ENCODE measurements around the gene SAMD9L.

DNA sequence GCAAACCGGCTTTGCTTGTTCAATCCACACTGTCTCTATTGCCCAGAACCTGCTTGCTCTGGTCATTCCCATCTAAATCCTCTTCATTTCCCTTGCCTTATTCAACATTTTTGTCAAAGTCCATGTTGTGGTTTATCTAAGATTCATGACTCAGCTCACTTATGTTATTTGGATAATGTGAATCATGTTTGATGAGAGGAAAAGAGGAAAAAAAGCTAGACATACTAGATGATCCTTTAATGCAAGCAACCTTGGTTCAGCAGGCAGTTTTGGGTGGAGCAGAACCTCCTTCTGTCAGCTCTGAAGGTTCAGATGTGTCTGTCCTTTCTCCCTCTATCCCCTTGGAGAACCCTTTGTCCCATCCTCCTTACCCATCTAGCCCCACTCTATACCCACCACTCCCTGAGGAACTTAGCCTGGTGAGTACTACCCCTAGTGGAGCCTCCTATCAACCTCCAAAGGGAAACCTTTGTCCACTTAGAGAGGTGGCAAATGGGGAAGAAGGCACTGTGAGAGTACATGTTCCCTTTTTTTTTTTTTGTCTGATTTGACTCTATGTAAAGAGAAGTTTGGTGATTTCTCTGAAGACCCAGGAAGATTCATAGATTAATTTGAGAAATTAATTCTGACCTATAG lies 2.1 kb upstream of the SAMD9L start:
- TF ChIP-seq, protein P1, sequence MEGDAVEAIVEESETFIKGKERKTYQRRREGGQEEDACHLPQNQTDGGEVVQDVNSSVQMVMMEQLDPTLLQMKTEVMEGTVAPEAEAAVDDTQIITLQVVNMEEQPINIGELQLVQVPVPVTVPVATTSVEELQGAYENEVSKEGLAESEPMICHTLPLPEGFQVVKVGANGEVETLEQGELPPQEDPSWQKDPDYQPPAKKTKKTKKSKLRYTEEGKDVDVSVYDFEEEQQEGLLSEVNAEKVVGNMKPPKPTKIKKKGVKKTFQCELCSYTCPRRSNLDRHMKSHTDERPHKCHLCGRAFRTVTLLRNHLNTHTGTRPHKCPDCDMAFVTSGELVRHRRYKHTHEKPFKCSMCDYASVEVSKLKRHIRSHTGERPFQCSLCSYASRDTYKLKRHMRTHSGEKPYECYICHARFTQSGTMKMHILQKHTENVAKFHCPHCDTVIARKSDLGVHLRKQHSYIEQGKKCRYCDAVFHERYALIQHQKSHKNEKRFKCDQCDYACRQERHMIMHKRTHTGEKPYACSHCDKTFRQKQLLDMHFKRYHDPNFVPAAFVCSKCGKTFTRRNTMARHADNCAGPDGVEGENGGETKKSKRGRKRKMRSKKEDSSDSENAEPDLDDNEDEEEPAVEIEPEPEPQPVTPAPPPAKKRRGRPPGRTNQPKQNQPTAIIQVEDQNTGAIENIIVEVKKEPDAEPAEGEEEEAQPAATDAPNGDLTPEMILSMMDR (IDR thresholded peaks at IDR 0.05): no peak
- TF ChIP-seq POLR2A (IDR thresholded peaks at IDR 0.05) (no peak), POLR2AphosphoS5 (IDR thresholded peaks at IDR 0.05) (no peak), EP300 (IDR thresholded peaks at IDR 0.05) (no peak)
